Activated naive CD8-positive, alpha-beta T cell treated with anti-CD3 and anti-CD28 coated beads, Interleukin-2, amount 10 ng/mL, durations not matched to agents 7 days and 5 days (primary cell): ENCODE data around the gene MDN1. TPM values are rescaled to one million over a fixed set of nuclear protein-coding genes. Genes with fewer than 3 reads are reported as not detected.

ENCODE experiments used
- ATAC-seq: fragments of 150-1000 bp; cut with Tn5 transposase; one replicate; pipeline ENCODE4 v1.10.0; 2021; ENCODE audit warnings: low read depth, moderate library complexity
- POLR2A ChIA-PET: fragments of 350-600 bp; sonication (Branson Sonifier 250); formaldehyde crosslinking; loops from one replicate; lab custom pipeline; 2021; ENCODE audit warnings: antibody characterized with exemption; lab: Charles Lee
- DNase-seq: peaks from one replicate; pipeline ENCODE4 v3.0.0; 2021
- H3K27ac Mint-ChIP-seq: one replicate; pipeline ENCODE4 v1.8.0; 2022; ENCODE audit warnings: mild to moderate bottlenecking, mixed read lengths
- H3K27me3 Mint-ChIP-seq: one replicate; pipeline ENCODE4 v1.8.0; 2022; ENCODE audit warnings: mild to moderate bottlenecking, moderate library complexity, mixed read lengths
- H3K36me3 Mint-ChIP-seq: one replicate; pipeline ENCODE4 v1.8.0; 2021; ENCODE audit warnings: mild to moderate bottlenecking, mixed read lengths
- H3K4me1 Mint-ChIP-seq: one replicate; pipeline ENCODE4 v1.8.0; 2021; ENCODE audit warnings: mixed read lengths
- H3K4me3 Mint-ChIP-seq: one replicate; pipeline ENCODE4 v1.8.0; 2022; ENCODE audit warnings: mild to moderate bottlenecking, moderate library complexity, mixed read lengths
- H3K9me3 Mint-ChIP-seq: one replicate; pipeline ENCODE4 v1.8.0; 2021; ENCODE audit warnings: mixed read lengths
- total RNA-seq, 2 experiments: library from RNA; stranded (reverse); gene quantifications; one replicate each; pipeline ENCODE4 v1.2.3, GENCODE V29; 2021

The MDN1 gene
- total RNA-seq, 2 experiments from 2014 or later = 57.7 to 58.2 TPM

GRCh38 chr6:89695667-89696066 lies 123.9 kb downstream of the MDN1 start:
- DNase-seq (no peak), ATAC-seq (no peak)
- H3K27ac Mint-ChIP-seq = no peak overlapping the region

GRCh38 chr6:89694428-89694827 lies 125.2 kb downstream of the MDN1 start:
- POLR2A ChIA-PET = no interaction called here
- no peak overlapping the region for H3K4me3 Mint-ChIP-seq
- no peak overlapping the region for H3K27ac Mint-ChIP-seq
- H3K4me1 Mint-ChIP-seq = peaks cover 19% of the 10 kb centered on the region
- peaks cover 24% of the 10 kb centered on the region for H3K36me3 Mint-ChIP-seq
- DNase-seq = no peak
- H3K9me3 Mint-ChIP-seq = no peaks in the 10 kb centered on the region
- no peak for ATAC-seq
- H3K27me3 Mint-ChIP-seq = no peaks in the 10 kb centered on the region

More at GRCh38 chr6:89695667-89696066, 123.9 kb downstream of the MDN1 start:
- POLR2A ChIA-PET = no interaction called here
- H3K27me3 Mint-ChIP-seq = no peaks in the 10 kb centered on the region
- H3K9me3 Mint-ChIP-seq = no peaks in the 10 kb centered on the region
- peaks cover 14% of the 10 kb centered on the region for H3K4me1 Mint-ChIP-seq
- no peak overlapping the region for H3K4me3 Mint-ChIP-seq
- H3K36me3 Mint-ChIP-seq = peaks cover 27% of the 10 kb centered on the region

- DNase-seq = no peak
- Mint-ChIP-seq H3K27me3 (no peaks in the 10 kb centered on the region), H3K36me3 (peaks cover 23% of the 10 kb centered on the region), H3K4me3 (no peak overlapping the region), H3K9me3 (no peaks in the 10 kb centered on the region), H3K27ac (no peak overlapping the region), H3K4me1 (peaks cover 19% of the 10 kb centered on the region)
- ATAC-seq = no peak
- POLR2A ChIA-PET = no interaction called here
Measured at GRCh38 chr6:89693207-89693606, 126.4 kb downstream of the MDN1 start.

- POLR2A ChIA-PET = no interaction called here
- DNase-seq (no peak), ATAC-seq (no peak)
- peaks cover 12% of the 10 kb centered on the region for H3K4me1 Mint-ChIP-seq
- H3K27me3 Mint-ChIP-seq = no peaks in the 10 kb centered on the region
- no peak overlapping the region for H3K27ac Mint-ChIP-seq
- peaks cover 21% of the 10 kb centered on the region for H3K36me3 Mint-ChIP-seq
- no peaks in the 10 kb centered on the region for H3K9me3 Mint-ChIP-seq
- no peak overlapping the region for H3K4me3 Mint-ChIP-seq
Measured at GRCh38 chr6:89692256-89692655, 127.3 kb downstream of the MDN1 start.

DNA sequence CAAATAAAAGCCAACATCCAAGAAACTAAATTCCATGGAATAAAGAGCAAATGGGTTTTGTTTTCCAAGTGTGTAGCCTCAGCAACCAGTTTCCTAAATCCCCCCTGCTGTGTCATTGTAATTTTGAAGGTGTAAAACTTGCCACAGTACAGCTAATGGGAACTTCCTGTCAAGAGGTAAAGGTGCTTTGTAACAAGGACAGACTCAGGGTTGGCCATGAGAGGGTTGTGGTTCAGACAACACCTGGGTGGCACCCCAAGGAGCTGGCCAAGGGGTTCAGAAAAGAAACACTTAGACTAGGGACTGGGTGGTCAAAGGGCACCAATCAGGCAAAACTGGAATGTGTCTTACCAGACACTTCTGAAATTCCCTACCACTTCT lies 128.7 kb downstream of the MDN1 start:
- Mint-ChIP-seq H3K27ac (peak overlapping the region; percentile 78), H3K4me1 (peaks cover 12% of the 10 kb centered on the region), H3K9me3 (no peaks in the 10 kb centered on the region), H3K36me3 (peaks cover 20% of the 10 kb centered on the region), H3K27me3 (no peaks in the 10 kb centered on the region), H3K4me3 (no peak overlapping the region)
- no peak for DNase-seq
- peak; percentile 62 for ATAC-seq
- POLR2A ChIA-PET = interaction anchor here (0.5 to 1.1 kb wide), 2 partner anchors 52 to 133 kb away, joined by 3 to 4 read pairs; partner anchors contain the start of gene LYRM2

GRCh38 chr6:89689732-89690131 lies 129.9 kb downstream of the MDN1 start:
- Mint-ChIP-seq H3K27ac (no peak overlapping the region), H3K27me3 (no peaks in the 10 kb centered on the region), H3K9me3 (no peaks in the 10 kb centered on the region), H3K36me3 (peaks cover 26% of the 10 kb centered on the region), H3K4me3 (no peak overlapping the region), H3K4me1 (peaks cover 12% of the 10 kb centered on the region)
- POLR2A ChIA-PET = no interaction called here
- ATAC-seq (no peak), DNase-seq (no peak)

DNA sequence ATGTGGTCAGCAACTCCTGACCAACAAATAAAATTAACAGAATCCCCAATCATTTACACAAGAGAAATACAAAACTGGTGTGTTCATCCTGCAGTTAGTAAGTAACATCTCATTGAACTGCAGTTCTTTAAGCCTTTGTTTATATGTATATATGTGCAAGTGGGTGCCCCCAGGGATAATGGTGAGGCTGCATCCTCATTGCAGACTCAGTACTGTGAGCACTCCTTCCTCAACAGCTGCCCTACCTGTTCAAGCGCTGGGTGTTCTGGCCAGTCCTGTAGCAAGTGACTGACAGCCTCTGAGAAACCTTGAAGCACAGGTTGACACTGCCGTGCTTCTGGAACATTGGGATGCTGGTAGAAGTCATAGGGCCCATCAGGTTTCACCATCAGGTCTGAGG lies 131.3 kb downstream of the MDN1 start:
- DNase-seq = no peak
- ATAC-seq = no peak
- Mint-ChIP-seq H3K27me3 (no peaks in the 10 kb centered on the region), H3K4me1 (peaks cover 12% of the 10 kb centered on the region), H3K9me3 (no peaks in the 10 kb centered on the region), H3K36me3 (peaks cover 31% of the 10 kb centered on the region), H3K27ac (no peak overlapping the region), H3K4me3 (no peak overlapping the region)
- POLR2A ChIA-PET = no interaction called here

GRCh38 chr6:89685311-89685710 lies 134.3 kb downstream of the MDN1 start:
- H3K27me3 Mint-ChIP-seq = no peaks in the 10 kb centered on the region
- POLR2A ChIA-PET = no interaction called here
- no peak for DNase-seq
- ATAC-seq = no peak
- peaks cover 3% of the 10 kb centered on the region for H3K4me1 Mint-ChIP-seq
- H3K9me3 Mint-ChIP-seq = no peaks in the 10 kb centered on the region
- H3K27ac Mint-ChIP-seq = no peak overlapping the region
- H3K4me3 Mint-ChIP-seq = no peak overlapping the region
- H3K36me3 Mint-ChIP-seq = peaks cover 30% of the 10 kb centered on the region

- Mint-ChIP-seq H3K27ac (no peak overlapping the region), H3K36me3 (peaks cover 30% of the 10 kb centered on the region), H3K27me3 (no peaks in the 10 kb centered on the region), H3K4me1 (no peaks in the 10 kb centered on the region), H3K9me3 (no peaks in the 10 kb centered on the region), H3K4me3 (no peak overlapping the region)
- ATAC-seq = no peak
- POLR2A ChIA-PET = no interaction called here
- DNase-seq = no peak
Measured at GRCh38 chr6:89682991-89683390, 136.6 kb downstream of the MDN1 start.

- Mint-ChIP-seq H3K9me3 (no peaks in the 10 kb centered on the region), H3K27me3 (no peaks in the 10 kb centered on the region)
Measured at GRCh38 chr6:89681983-89682564, 137.5 kb downstream of the MDN1 start.

DNA sequence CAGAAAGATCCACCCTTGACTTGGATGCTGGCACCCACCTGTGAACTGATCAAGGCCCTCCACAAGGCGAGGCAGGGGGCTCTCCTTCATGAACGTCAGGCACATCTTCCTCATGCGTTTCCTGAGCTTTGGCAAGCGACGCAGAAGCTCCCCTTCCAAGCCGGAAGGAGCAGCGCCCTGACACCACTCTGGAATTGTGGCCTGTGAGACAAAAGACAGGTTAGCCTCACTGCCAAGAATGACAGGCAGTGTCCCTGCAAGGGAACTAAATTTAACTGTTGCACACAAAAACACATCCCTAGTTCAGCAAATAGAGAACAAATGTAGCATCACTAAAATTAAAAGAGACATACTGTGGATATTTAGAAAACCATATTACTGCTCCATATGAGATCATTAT lies 139.0 kb downstream of the MDN1 start:
- Mint-ChIP-seq H3K27me3 (no peaks in the 10 kb centered on the region), H3K27ac (no peak overlapping the region), H3K4me1 (no peaks in the 10 kb centered on the region), H3K36me3 (peaks cover 30% of the 10 kb centered on the region), H3K4me3 (no peak overlapping the region), H3K9me3 (no peaks in the 10 kb centered on the region)
- DNase-seq (no peak), ATAC-seq (no peak)
- POLR2A ChIA-PET = no interaction called here

More at GRCh38 chr6:89681983-89682564, 137.5 kb downstream of the MDN1 start:
- DNase-seq = no peak
- no peak overlapping the region for H3K27ac Mint-ChIP-seq
- POLR2A ChIA-PET = no interaction called here
- no peak for ATAC-seq
- H3K4me3 Mint-ChIP-seq = no peak overlapping the region
- peaks cover 30% of the 10 kb centered on the region for H3K36me3 Mint-ChIP-seq
- no peaks in the 10 kb centered on the region for H3K4me1 Mint-ChIP-seq

GRCh38 chr6:89680150-89680549 lies 139.4 kb downstream of the MDN1 start:
- H3K9me3 Mint-ChIP-seq = no peaks in the 10 kb centered on the region
- POLR2A ChIA-PET = no interaction called here
- no peaks in the 10 kb centered on the region for H3K4me1 Mint-ChIP-seq
- H3K36me3 Mint-ChIP-seq = peaks cover 27% of the 10 kb centered on the region
- H3K27ac Mint-ChIP-seq = no peak overlapping the region
- DNase-seq (no peak), ATAC-seq (no peak)
- H3K4me3 Mint-ChIP-seq = no peak overlapping the region
- H3K27me3 Mint-ChIP-seq = no peaks in the 10 kb centered on the region

DNA sequence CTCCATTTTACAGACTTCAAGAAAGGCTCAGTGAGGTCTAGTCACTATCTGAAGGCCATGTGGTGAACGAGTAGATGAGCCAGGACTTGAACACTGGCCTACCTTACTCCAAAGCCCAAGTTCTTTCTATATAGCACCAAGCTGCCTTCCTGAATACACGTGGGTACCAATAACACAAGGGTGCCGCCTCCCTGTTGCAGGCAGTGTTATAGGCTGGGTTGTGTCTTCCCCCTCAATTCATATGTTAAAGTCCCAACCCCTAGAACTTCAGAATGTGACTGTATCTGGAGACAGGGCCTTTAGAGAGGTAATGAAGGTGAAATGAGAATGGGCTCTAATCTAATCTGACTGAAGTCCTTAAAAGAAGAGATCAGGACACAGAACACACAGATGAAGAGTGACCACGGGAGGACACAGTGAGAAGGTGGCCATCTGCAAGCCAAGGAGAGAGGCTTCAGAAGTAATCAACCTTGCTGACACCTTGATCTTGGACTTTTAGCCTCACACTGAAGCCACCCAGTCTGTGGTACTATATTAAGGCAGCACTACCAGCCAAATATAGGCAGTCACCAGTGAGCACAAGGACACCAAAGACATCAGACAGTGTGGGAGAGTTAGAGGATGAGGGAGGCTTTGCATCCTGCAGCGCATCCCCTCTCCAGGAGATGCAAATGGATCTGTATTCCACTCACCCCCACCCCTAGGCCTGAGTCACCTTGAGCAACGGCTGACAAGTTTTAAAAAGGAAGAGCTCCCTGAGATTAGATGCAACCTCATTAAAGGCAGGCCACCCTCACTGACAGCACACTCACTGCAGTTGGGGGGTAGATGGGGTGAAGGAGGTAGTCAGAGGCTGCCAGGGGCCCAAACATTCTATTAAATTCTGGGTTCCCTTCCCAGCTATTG lies 140.1 kb downstream of the MDN1 start:
- Mint-ChIP-seq H3K27me3 (no peaks in the 10 kb centered on the region), H3K36me3 (peaks cover 24% of the 10 kb centered on the region), H3K4me3 (no peak overlapping the region), H3K9me3 (no peaks in the 10 kb centered on the region), H3K4me1 (no peaks in the 10 kb centered on the region), H3K27ac (no peak overlapping the region)
- POLR2A ChIA-PET = no interaction called here
- ATAC-seq (no peak), DNase-seq (no peak)

- no peaks in the 10 kb centered on the region for H3K27me3 Mint-ChIP-seq
- no peak for DNase-seq
- H3K4me3 Mint-ChIP-seq = no peak overlapping the region
- H3K4me1 Mint-ChIP-seq = no peaks in the 10 kb centered on the region
- H3K27ac Mint-ChIP-seq = no peak overlapping the region
- no peak for ATAC-seq
- H3K36me3 Mint-ChIP-seq = peaks cover 22% of the 10 kb centered on the region
- POLR2A ChIA-PET = no interaction called here
- no peaks in the 10 kb centered on the region for H3K9me3 Mint-ChIP-seq
Measured at GRCh38 chr6:89678531-89678930, 141.1 kb downstream of the MDN1 start.
